A549 (cell line): ENCODE data around the gene MRPS18B.

Experiments used
- CBX8 ChIP-seq: fragments of 200-600 bp; sonication (generic); IDR thresholded peaks from 2 replicates; pipeline ENCODE4 v1.6.1; 2016
- CTCF ChIP-seq: fragments of >200 bp; sonication (Bioruptor Twin); formaldehyde crosslinking; IDR thresholded peaks from 3 replicates; pipeline ENCODE4 v1.5.1; 2016
- E2F6 ChIP-seq: IDR thresholded peaks from 2 replicates; pipeline ENCODE4 v1.6.1; 2012; ENCODE audit warnings: low read depth, borderline replicate concordance
- EP300 ChIP-seq, 2 experiments: fragments of >200 bp; sonication (Bioruptor Twin); formaldehyde crosslinking; IDR thresholded peaks; 2 replicates in 1 of 2; 3 replicates in 1 of 2; pipeline ENCODE4 v1.6.1; 2016 to 2017
- FOXS1 ChIP-seq: fragments of 250-450 bp; sonication (Bioruptor Pico); IDR thresholded peaks from 2 replicates; pipeline ENCODE4 v1.5.0; 2020; ENCODE audit warnings: mild to moderate bottlenecking, moderate library complexity
- POLR2A ChIP-seq: IDR thresholded peaks from 2 replicates; pipeline ENCODE4 v1.6.1; 2012; ENCODE audit warnings: mild to moderate bottlenecking, low read length
- RAD21 ChIP-seq, 2 experiments: fragments of >200 bp in 1 of 2; sonication (Bioruptor Twin) in 1 of 2; formaldehyde crosslinking in 1 of 2; IDR thresholded peaks in 1 of 2; conservative IDR thresholded peaks in 1 of 2; 2 replicates in 1 of 2; 3 replicates in 1 of 2; pipeline ENCODE4 v1.6.1; 2012 to 2018; ENCODE audit warnings: inconsistent platforms in 1 of 2

GRCh38 chr6:30643656-30644055 is 26.0 kb downstream of the MRPS18B start:
- no peak for TF ChIP-seq POLR2A
- no peak for TF ChIP-seq CTCF
- TF ChIP-seq CBX8: no peak
- no peak for TF ChIP-seq E2F6
- no peak for TF ChIP-seq EP300 (IDR thresholded peaks at IDR 0.05)
- TF ChIP-seq RAD21 (conservative IDR thresholded peaks at IDR 0.05 in 1 of 2, IDR thresholded peaks at IDR 0.05 in 1 of 2): no peak
- TF ChIP-seq FOXS1: no peak
